Left lung (tissue), 10 donors: Measurements from ENCODE around the gene RASSF7. TPM values are rescaled to one million over a fixed set of nuclear protein-coding genes. Genes with fewer than 3 reads are reported as not detected.

Experiments
- ATAC-seq: fragments of 200-7000 bp; cut with Tn5 transposase; one replicate; pipeline ENCODE4 v1.9.1; 2020; ENCODE audit warnings: moderate library complexity
- DNase-seq, 4 donors: peaks; one replicate each; pipeline ENCODE4 v3.0.0-alpha.2; 2013 to 2020
- H3K27ac ChIP-seq, 2 donors: fragments of 200-600 bp; sonication (generic) in 1 of 2; one replicate each; pipeline versions ENCODE4 v1.5.0 to v1.8.0; 2020 to 2021
- H3K27me3 ChIP-seq, 2 donors: fragments of 200-600 bp; sonication (generic) in 1 of 2; one replicate each; pipeline versions ENCODE4 v1.5.0 to v1.8.0; 2020 to 2021
- H3K36me3 ChIP-seq, 2 donors: fragments of 200-600 bp; sonication (generic) in 1 of 2; one replicate each; pipeline versions ENCODE4 v1.5.0 to v1.8.0; 2020 to 2021
- H3K4me1 ChIP-seq, 2 donors: fragments of 200-600 bp; one replicate each; pipeline ENCODE4 v1.8.0; 2021
- H3K4me3 ChIP-seq, 2 donors: fragments of 200-600 bp; sonication (generic) in 1 of 2; one replicate each; pipeline versions ENCODE4 v1.5.0 to v1.8.0; 2020 to 2021; ENCODE audit warnings: mild to moderate bottlenecking in 1 of 2
- H3K9me3 ChIP-seq, 2 donors: fragments of 200-600 bp; sonication (generic) in 1 of 2; one replicate each; pipeline versions ENCODE4 v1.5.0 to v1.8.0; 2020 to 2021
- intact Hi-C, 2 donors: fragments of 100-400 bp; cut with DNase I; formaldehyde crosslinking; loops; one replicate each; pipeline versions ENCODE4 v1.11.2 to v1.14.2; 2022
- polyA plus RNA-seq, 6 donors: library from polyadenylated mRNA; unstranded; fragments of 120-200 nt; gene quantifications; one replicate each; pipeline ENCODE4 v1.2.1, GENCODE V29; 2013; ENCODE audit not compliant: insufficient read length in 6 of 6
- total RNA-seq, 2 donors: library from RNA; stranded (reverse); fragmentation: NEBNext Ultra II Directional; extraction: Animal tissue kit (Norgen Biotek cat#: 25700); gene quantifications; one replicate each; pipeline ENCODE4 v1.2.1, GENCODE V29; 2021
- TF ChIP-seq, protein P1 (sequence below), 2 donors: fragments of 200-600 bp; sonication (generic) in 1 of 2; IDR thresholded peaks; one replicate each; pipeline versions ENCODE4 v1.5.0 to v1.8.0; 2021; ENCODE audit warnings: antibody characterized with exemption in 2 of 2
- donor health status: DM: no; HTN: yes; CAD: no.
- donor health status: DM: no; HTN: no; CAD: no.

RASSF7 gene
- total and polyA plus RNA-seq, 8 donors, result 17.6 to 57.2 (median 28.8) TPM

- DNase-seq (peak in 1 of 4 donors; percentile 84), ATAC-seq (no peak)
- Histone ChIP-seq H3K27ac (peak overlapping the region in 1 of 2 donors; percentile 73), H3K4me1 (peaks cover 25 to 66% of the 10 kb centered on the region in 2 donors), H3K36me3 (peaks cover 0 to 8% of the 10 kb centered on the region in 2 donors), H3K27me3 (peaks cover 4 to 22% of the 10 kb centered on the region in 2 donors), H3K4me3 (peak overlapping the region; percentile 76), H3K9me3 (no peaks in the 10 kb centered on the region)
- TF ChIP-seq, protein P1, sequence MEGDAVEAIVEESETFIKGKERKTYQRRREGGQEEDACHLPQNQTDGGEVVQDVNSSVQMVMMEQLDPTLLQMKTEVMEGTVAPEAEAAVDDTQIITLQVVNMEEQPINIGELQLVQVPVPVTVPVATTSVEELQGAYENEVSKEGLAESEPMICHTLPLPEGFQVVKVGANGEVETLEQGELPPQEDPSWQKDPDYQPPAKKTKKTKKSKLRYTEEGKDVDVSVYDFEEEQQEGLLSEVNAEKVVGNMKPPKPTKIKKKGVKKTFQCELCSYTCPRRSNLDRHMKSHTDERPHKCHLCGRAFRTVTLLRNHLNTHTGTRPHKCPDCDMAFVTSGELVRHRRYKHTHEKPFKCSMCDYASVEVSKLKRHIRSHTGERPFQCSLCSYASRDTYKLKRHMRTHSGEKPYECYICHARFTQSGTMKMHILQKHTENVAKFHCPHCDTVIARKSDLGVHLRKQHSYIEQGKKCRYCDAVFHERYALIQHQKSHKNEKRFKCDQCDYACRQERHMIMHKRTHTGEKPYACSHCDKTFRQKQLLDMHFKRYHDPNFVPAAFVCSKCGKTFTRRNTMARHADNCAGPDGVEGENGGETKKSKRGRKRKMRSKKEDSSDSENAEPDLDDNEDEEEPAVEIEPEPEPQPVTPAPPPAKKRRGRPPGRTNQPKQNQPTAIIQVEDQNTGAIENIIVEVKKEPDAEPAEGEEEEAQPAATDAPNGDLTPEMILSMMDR (IDR thresholded peaks at IDR 0.05), result no peak
- intact Hi-C loops, result no loop called here
Observed at GRCh38 chr11:576811-577610, 16.2 kb downstream of the RASSF7 start.

GRCh38 chr11:577611-577894 lies 16.8 kb downstream of the RASSF7 start:
- intact Hi-C loops, result no loop called here
- DNase-seq, result no peak
- Histone ChIP-seq H3K4me3 (peak overlapping the region; percentile 76), H3K27me3 (peaks cover 4 to 22% of the 10 kb centered on the region in 2 donors), H3K4me1 (peaks cover 25 to 66% of the 10 kb centered on the region in 2 donors), H3K27ac (no peak overlapping the region), H3K9me3 (no peaks in the 10 kb centered on the region), H3K36me3 (peaks cover 0 to 14% of the 10 kb centered on the region in 2 donors)
- ATAC-seq, result no peak
- TF ChIP-seq, protein P1 (IDR thresholded peaks at IDR 0.05), result no peak

- Histone ChIP-seq H3K27me3 (peaks cover 4 to 17% of the 10 kb centered on the region in 2 donors), H3K4me1 (peaks cover 25 to 58% of the 10 kb centered on the region in 2 donors), H3K4me3 (peak overlapping the region in 1 of 2 donors; percentile 76), H3K9me3 (no peaks in the 10 kb centered on the region), H3K27ac (no peak overlapping the region), H3K36me3 (peaks cover 0 to 23% of the 10 kb centered on the region in 2 donors)
- no peak for ATAC-seq
- no peak for DNase-seq
- TF ChIP-seq, protein P1 (IDR thresholded peaks at IDR 0.05), result no peak
- intact Hi-C loops, result no loop called here
Observed at GRCh38 chr11:578276-579035, 17.7 kb downstream of the RASSF7 start.

DNA sequence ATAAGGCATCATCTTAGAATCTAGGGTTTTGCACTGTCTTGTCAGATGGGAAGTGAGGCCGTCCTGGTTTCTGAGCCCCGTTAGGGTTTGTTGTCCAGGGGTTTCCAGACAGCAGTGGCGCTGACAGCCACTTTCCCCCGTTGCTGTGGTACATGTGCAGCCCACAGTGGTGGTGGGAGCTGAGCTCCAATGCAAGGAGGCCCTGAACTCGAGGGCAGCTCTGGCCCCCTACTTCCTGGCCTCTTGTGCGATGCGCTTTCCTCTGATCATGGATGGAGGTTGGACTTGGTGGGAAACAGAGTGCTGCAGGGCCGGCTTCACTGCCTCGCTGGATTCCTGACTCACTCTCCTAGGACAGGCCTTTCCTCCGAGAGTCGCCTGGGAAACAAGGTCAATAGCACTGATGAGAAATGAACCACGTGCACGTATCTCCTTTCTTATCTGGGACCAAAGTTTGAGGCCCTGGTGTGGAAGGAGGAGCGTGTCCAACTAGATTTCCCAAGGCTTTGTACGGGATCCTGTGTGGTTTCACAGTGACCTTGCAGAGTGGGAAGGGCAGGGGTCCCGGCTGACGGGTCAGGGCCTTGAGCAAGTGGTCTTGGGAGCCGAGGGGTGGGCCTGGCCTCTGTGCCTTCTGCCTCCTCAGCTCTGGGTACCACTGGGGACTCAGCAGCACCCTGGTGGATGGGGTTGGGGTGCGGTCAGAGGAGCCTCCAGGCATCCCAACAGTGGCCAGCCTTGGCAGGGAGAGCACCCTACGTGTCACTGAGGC lies 19.2 kb downstream of the RASSF7 start:
- intact Hi-C loops, result no loop called here
- no peaks in the 10 kb centered on the region for H3K9me3 ChIP-seq
- no peak overlapping the region for H3K27ac ChIP-seq
- TF ChIP-seq, protein P1 (IDR thresholded peaks at IDR 0.05), result no peak
- peaks cover 0 to 38% of the 10 kb centered on the region in 2 donors for H3K36me3 ChIP-seq
- peaks cover 3 to 7% of the 10 kb centered on the region in 2 donors for H3K27me3 ChIP-seq
- H3K4me3 ChIP-seq, result no peak overlapping the region
- ATAC-seq (no peak), DNase-seq (peak in 1 of 4 donors; percentile 61)
- peaks cover 22 to 48% of the 10 kb centered on the region in 2 donors for H3K4me1 ChIP-seq
